ENCODE data around the gene LY86.
"Not testable (repeated sequence)": the region's sequence is repeated elsewhere in the genome, so short reads cannot be mapped to it uniquely, and the experiment has no call there.

Gene LY86

GRCh38 chr6:6595952-6596351 lies 7.4 kb downstream of the LY86 start:
- peak overlapping the region; percentile 80 for H3K27ac Mint-ChIP-seq
- H3K27me3 Mint-ChIP-seq = no peaks in the 10 kb centered on the region

GRCh38 chr6:6596529-6597328 lies 8.2 kb downstream of the LY86 start:
- DNase-seq = peak; percentile 61
- CTCF ChIA-PET = no interaction called here
- peaks cover 84% of the 10 kb centered on the region for H3K4me1 Mint-ChIP-seq
- peaks cover 82% of the 10 kb centered on the region for H3K36me3 Mint-ChIP-seq
- H3K9me3 Mint-ChIP-seq = peaks cover 5% of the 10 kb centered on the region
- no peaks in the 10 kb centered on the region for H3K27me3 Mint-ChIP-seq
- peak overlapping the region; percentile 80 for H3K27ac Mint-ChIP-seq
- no peak overlapping the region for H3K4me3 Mint-ChIP-seq

More at GRCh38 chr6:6595952-6596351, 7.4 kb downstream of the LY86 start:
- CTCF ChIA-PET = no interaction called here
- Mint-ChIP-seq H3K4me3 (no peak overlapping the region), H3K9me3 (peaks cover 2% of the 10 kb centered on the region), H3K4me1 (peaks cover 88% of the 10 kb centered on the region), H3K36me3 (peaks cover 84% of the 10 kb centered on the region)
- DNase-seq = no peak

- H3K9me3 Mint-ChIP-seq = peaks cover 8% of the 10 kb centered on the region
- peaks cover 81% of the 10 kb centered on the region for H3K4me1 Mint-ChIP-seq
- H3K4me3 Mint-ChIP-seq = no peak overlapping the region
- no peak overlapping the region for H3K27ac Mint-ChIP-seq
- no peaks in the 10 kb centered on the region for H3K27me3 Mint-ChIP-seq
- CTCF ChIA-PET = no interaction called here
- DNase-seq = no peak
- peaks cover 82% of the 10 kb centered on the region for H3K36me3 Mint-ChIP-seq
Measured at GRCh38 chr6:6597682-6598081, 9.2 kb downstream of the LY86 start.

GRCh38 chr6:6599468-6599873 lies 11.0 kb downstream of the LY86 start:
- peaks cover 20% of the 10 kb centered on the region for H3K9me3 Mint-ChIP-seq
- peaks cover 72% of the 10 kb centered on the region for H3K4me1 Mint-ChIP-seq
- no peaks in the 10 kb centered on the region for H3K27me3 Mint-ChIP-seq
- H3K36me3 Mint-ChIP-seq = peaks cover 81% of the 10 kb centered on the region
- H3K4me3 Mint-ChIP-seq = no peak overlapping the region
- CTCF ChIA-PET = no interaction called here
- no peak for DNase-seq
- H3K27ac Mint-ChIP-seq = no peak overlapping the region

GRCh38 chr6:6600875-6601274 lies 12.4 kb downstream of the LY86 start:
- CTCF ChIA-PET = no interaction called here
- DNase-seq = no peak
- H3K27ac Mint-ChIP-seq = no peak overlapping the region
- no peaks in the 10 kb centered on the region for H3K27me3 Mint-ChIP-seq
- no peak overlapping the region for H3K4me3 Mint-ChIP-seq
- peaks cover 70% of the 10 kb centered on the region for H3K4me1 Mint-ChIP-seq
- H3K36me3 Mint-ChIP-seq = peaks cover 86% of the 10 kb centered on the region
- peaks cover 28% of the 10 kb centered on the region for H3K9me3 Mint-ChIP-seq

- Mint-ChIP-seq H3K4me3 (no peak overlapping the region), H3K36me3 (peaks cover 81% of the 10 kb centered on the region), H3K9me3 (peaks cover 33% of the 10 kb centered on the region), H3K4me1 (peaks cover 58% of the 10 kb centered on the region), H3K27ac (no peak overlapping the region), H3K27me3 (no peaks in the 10 kb centered on the region)
- CTCF ChIA-PET = no interaction called here
- no peak for DNase-seq
Measured at GRCh38 chr6:6602262-6602661, 13.7 kb downstream of the LY86 start.

GRCh38 chr6:6603317-6603716 lies 14.8 kb downstream of the LY86 start:
- peaks cover 59% of the 10 kb centered on the region for H3K4me1 Mint-ChIP-seq
- no peak for DNase-seq
- CTCF ChIA-PET = no interaction called here
- H3K36me3 Mint-ChIP-seq = peaks cover 78% of the 10 kb centered on the region
- H3K27ac Mint-ChIP-seq = no peak overlapping the region
- H3K9me3 Mint-ChIP-seq = peaks cover 33% of the 10 kb centered on the region
- no peak overlapping the region for H3K4me3 Mint-ChIP-seq
- H3K27me3 Mint-ChIP-seq = no peaks in the 10 kb centered on the region

- CTCF ChIA-PET = no interaction called here
- Mint-ChIP-seq H3K36me3 (peaks cover 78% of the 10 kb centered on the region), H3K27ac (no peak overlapping the region)
Measured at GRCh38 chr6:6604015-6604414, 15.5 kb downstream of the LY86 start.

GRCh38 chr6:6604566-6604965 lies 16.0 kb downstream of the LY86 start:
- Mint-ChIP-seq H3K9me3 (peaks cover 33% of the 10 kb centered on the region), H3K4me3 (no peak overlapping the region), H3K36me3 (peaks cover 77% of the 10 kb centered on the region), H3K27ac (peak overlapping the region; percentile 67), H3K27me3 (no peaks in the 10 kb centered on the region), H3K4me1 (peaks cover 60% of the 10 kb centered on the region)
- CTCF ChIA-PET = interaction anchor here (0.7 kb wide), 1 partner anchor 23 kb away, joined by 3 read pairs; no protein-coding TSS in a partner anchor
- DNase-seq = no peak

More at GRCh38 chr6:6604015-6604414, 15.5 kb downstream of the LY86 start:
- H3K4me1 Mint-ChIP-seq = peaks cover 59% of the 10 kb centered on the region
- DNase-seq = no peak
- peaks cover 33% of the 10 kb centered on the region for H3K9me3 Mint-ChIP-seq
- H3K4me3 Mint-ChIP-seq = no peak overlapping the region
- H3K27me3 Mint-ChIP-seq = no peaks in the 10 kb centered on the region

- Mint-ChIP-seq H3K36me3 (peaks cover 71% of the 10 kb centered on the region), H3K4me1 (peaks cover 64% of the 10 kb centered on the region), H3K27ac (no peak overlapping the region), H3K4me3 (no peak overlapping the region), H3K27me3 (no peaks in the 10 kb centered on the region), H3K9me3 (peaks cover 36% of the 10 kb centered on the region)
- CTCF ChIA-PET = interaction anchor here (1.1 kb wide), 1 partner anchor 17 kb away, joined by 3 read pairs; the partner anchor contains the start of gene LY86
- no peak for DNase-seq
Measured at GRCh38 chr6:6605873-6606272, 17.4 kb downstream of the LY86 start.

GRCh38 chr6:6606391-6607030 lies 18.0 kb downstream of the LY86 start:
- peaks cover 33% of the 10 kb centered on the region for H3K9me3 Mint-ChIP-seq
- DNase-seq, H3K27ac Mint-ChIP-seq, H3K4me3 Mint-ChIP-seq, H3K27me3 Mint-ChIP-seq: not testable (repeated sequence)
- H3K36me3 Mint-ChIP-seq = peaks cover 67% of the 10 kb centered on the region
- CTCF ChIA-PET = interaction anchor here (1.1 kb wide), 1 partner anchor 18 kb away, joined by 3 read pairs; the partner anchor contains the start of gene LY86
- peaks cover 67% of the 10 kb centered on the region for H3K4me1 Mint-ChIP-seq

- Mint-ChIP-seq H3K4me3 (no peak overlapping the region), H3K36me3 (peaks cover 58% of the 10 kb centered on the region), H3K4me1 (peaks cover 78% of the 10 kb centered on the region), H3K9me3 (peaks cover 26% of the 10 kb centered on the region), H3K27me3 (no peaks in the 10 kb centered on the region), H3K27ac (peak overlapping the region; percentile 99)
- CTCF ChIA-PET = no interaction called here
- no peak for DNase-seq
Measured at GRCh38 chr6:6609450-6609849, 20.9 kb downstream of the LY86 start.

GRCh38 chr6:6610031-6610591 lies 21.6 kb downstream of the LY86 start:
- DNase-seq = peak; percentile 79
- H3K4me3 Mint-ChIP-seq = peak overlapping the region; percentile 14
- peaks cover 21% of the 10 kb centered on the region for H3K9me3 Mint-ChIP-seq
- no peaks in the 10 kb centered on the region for H3K27me3 Mint-ChIP-seq
- CTCF ChIA-PET = interaction anchor here (0.5 to 1.5 kb wide), 2 partner anchors 34 to 52 kb away, joined by 3 read pairs; no protein-coding TSS in a partner anchor
- H3K36me3 Mint-ChIP-seq = peaks cover 53% of the 10 kb centered on the region
- peaks cover 78% of the 10 kb centered on the region for H3K4me1 Mint-ChIP-seq
- H3K27ac Mint-ChIP-seq = peak overlapping the region; percentile 99

GRCh38 chr6:6611486-6611885 lies 23.0 kb downstream of the LY86 start:
- CTCF ChIA-PET = interaction anchor here (0.6 to 1.5 kb wide), 3 partner anchors 54 to 1081 kb away, joined by 3 read pairs; no protein-coding TSS in a partner anchor
- Mint-ChIP-seq H3K27ac (peak overlapping the region; percentile 99), H3K4me3 (no peak overlapping the region), H3K9me3 (peaks cover 14% of the 10 kb centered on the region), H3K4me1 (peaks cover 84% of the 10 kb centered on the region), H3K27me3 (no peaks in the 10 kb centered on the region), H3K36me3 (peaks cover 44% of the 10 kb centered on the region)
- DNase-seq = peak; percentile 29

Measured in activated naive CD4-positive, alpha-beta T cell treated with anti-CD3 and anti-CD28 coated beads, Interleukin-2, amount 10 ng/mL, durations not matched to agents 7 days and 5 days (primary cell).